ENCODE data around the gene HSPA4.
"Not testable (repeated sequence)": the region's sequence is repeated elsewhere in the genome, so short reads cannot be mapped to it uniquely, and the experiment has no call there.

The HSPA4 gene

DNA sequence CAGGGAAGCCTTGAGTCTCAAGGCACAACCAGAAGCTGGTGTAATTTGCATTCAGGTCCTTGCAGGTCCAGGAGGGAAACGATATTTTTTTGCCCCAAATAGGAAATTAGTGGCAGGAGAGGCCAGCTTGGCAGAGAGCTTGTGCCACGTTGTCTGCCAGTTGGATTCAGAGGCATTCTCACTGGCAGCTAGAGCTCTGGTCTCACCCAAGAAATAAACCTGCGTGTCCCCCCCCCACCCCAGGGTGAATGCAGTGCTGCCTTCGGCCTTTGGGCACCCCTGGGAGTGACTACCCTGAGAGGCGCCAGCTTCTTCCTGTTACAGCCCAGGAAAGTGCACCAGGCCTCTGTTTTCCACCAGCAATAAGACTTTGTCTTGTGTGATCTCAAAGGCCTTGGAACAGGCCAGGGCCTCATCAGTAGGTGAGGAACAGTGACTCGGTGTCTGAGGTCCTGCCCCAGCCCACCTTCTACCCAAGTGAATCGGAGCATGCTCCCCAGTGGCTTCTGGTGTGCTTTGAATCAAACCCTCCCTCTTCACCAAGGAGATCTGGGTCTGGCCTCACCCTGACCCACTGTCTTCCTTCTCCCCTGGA, 68.4 kb downstream of the HSPA4 start:
- FAIRE-seq (no peak), DNase-seq (ENCODE audit: insufficient read length, low spot score) (no peak)

DNA sequence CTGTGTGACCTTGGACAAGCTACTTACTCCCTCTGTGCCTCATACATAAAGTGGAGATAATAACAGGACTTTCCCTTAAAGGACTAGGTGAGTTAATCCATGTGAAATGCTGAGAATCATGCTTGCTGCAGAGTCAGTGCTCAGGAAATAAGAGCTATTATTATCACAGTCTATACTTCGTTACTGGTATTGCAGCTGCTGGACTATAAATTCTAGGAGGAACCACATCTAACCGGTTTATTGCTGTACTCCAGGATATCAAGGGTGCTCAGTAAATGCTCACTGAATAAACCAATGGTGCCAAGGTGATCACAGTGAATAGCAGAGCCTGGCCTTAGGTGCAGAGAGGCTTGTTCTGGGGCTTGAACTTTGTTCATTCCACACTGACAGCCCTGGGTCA, 69.3 kb downstream of the HSPA4 start:
- DNase-seq (ENCODE audit: insufficient read length, low spot score): no peak
- no peak for FAIRE-seq

DNA sequence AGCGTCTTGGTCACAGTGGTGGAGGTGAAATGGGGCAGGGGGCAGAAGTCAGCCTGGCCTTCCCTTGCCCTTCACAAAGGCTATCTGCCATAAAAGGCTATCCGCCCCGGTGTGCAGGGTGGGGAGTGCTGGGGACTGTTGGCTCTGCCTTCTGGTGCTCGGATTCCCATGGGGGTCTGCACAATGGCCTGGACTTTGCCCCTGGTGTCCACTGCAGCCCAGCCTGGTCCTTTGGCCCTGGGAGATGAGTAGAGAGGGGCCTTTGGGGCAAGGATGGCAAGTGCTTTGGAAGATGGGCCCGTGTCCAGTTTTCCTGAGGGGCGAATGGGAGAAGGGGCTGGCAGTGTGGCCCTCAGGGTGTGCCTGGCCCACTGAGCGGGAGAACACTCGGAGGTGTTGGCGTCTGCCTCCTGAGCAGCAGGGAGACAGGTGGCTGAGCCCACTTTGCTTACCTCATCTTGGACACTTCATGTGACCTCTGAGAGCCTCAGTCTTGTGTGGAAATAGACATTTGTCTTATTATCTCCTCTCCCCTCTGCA, 69.9 kb downstream of the HSPA4 start:
- FAIRE-seq (no peak), DNase-seq (ENCODE audit: insufficient read length, low spot score) (no peak)

DNA sequence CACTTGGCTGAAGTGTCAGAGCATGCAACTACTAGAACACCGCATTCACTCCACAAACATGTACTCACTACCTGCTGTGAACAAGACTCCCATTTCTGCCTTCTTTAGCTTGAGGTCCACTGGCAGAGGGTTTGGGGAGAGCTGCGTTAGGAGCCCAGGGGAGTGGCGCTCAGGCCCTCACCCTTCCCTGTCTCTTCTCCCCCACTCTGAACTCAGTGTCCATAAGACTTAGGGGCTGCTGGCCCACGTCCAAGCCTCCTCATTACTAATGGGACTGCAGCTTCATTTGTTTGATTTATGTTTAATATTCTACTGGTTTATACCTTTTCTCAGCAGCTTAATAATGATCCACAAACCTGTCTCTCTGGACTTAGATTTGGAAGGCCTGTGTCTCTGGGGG, 70.9 kb downstream of the HSPA4 start:
- DNase-seq (ENCODE audit: insufficient read length, low spot score) (no peak), FAIRE-seq (no peak)

DNA sequence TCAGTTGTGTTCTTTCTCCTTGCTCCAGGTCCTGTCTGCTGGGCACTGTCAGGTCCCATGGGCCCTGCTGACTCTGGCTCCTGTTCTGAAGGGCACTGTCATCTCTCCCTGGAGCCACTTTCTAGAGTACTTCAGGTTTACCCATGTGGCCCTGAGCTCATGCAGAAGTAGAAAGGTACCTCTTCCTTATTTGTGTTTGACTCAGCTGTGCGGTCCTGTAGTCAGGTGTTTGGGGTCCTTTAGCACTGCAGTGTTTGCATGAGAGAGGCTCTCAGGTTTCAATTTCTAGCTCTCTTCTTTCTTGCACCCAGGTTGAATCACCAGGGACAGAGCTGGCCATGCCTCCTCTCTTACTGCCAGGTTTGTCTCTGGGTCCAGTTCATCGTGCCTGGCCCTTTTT, 71.5 kb downstream of the HSPA4 start:
- no peak for FAIRE-seq
- no peak for DNase-seq (ENCODE audit: insufficient read length, low spot score)

DNA sequence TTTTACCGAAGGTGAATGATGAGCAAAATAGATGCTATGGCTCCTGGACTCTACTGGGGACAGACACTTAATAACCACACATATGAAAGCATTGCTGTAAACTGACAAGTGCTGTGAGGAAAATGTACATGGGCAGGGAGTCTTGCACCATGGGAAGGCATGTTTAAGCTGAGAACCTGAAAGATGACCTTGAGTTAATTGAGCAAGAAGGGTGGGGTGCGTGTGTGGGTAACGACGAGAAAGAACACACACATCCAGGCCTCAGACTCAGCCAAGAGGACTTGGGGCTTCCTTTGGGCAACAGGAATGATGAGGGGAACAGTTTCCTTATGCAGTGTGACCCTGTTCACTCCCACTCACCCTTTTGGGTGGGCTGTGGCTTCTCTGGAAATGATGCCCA, 73.1 kb downstream of the HSPA4 start:
- no peak for DNase-seq (ENCODE audit: insufficient read length, low spot score)
- FAIRE-seq: no peak

DNA sequence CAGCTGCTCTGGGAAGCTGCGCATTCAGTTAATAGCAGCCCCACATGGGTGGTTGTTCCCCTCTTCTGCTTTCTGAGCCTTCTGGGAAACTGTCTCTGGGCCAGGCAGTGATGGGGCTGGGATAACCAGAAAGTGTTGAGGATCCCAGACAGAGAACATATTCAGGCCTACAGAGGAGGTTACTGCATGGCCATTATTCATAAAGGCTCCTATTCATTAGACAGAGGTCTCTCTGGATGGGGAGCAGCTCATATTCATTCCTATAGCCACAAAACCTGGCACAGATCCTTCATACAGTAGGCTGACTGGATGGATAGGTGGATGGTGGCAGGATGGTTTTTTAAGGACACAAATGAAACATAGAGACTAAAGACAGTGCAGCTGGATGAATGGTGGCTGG, 76.3 kb downstream of the HSPA4 start:
- DNase-seq (ENCODE audit: insufficient read length, low spot score) (no peak), FAIRE-seq (no peak)

DNA sequence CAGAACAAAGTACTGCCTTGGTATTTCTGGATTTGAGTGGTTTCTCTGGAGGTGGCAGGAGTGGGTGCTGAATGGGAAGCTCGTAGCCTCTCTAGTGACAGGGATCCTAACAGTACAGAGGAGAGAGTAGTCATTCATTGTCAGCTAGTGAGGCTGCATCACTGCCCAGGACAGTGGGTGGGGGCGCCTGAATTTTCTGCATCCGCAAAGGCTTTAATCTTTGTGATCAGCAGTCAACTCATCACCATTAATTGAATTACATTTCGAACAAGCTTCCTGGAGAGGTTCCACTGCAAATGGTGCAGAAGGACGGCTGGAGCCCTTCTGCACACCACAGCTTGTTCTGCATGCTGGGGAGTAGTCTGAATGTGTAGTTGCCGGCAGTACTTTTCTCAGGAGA, 77.5 kb downstream of the HSPA4 start:
- DNase-seq (ENCODE audit: insufficient read length, low spot score): no peak
- no peak for FAIRE-seq

DNA sequence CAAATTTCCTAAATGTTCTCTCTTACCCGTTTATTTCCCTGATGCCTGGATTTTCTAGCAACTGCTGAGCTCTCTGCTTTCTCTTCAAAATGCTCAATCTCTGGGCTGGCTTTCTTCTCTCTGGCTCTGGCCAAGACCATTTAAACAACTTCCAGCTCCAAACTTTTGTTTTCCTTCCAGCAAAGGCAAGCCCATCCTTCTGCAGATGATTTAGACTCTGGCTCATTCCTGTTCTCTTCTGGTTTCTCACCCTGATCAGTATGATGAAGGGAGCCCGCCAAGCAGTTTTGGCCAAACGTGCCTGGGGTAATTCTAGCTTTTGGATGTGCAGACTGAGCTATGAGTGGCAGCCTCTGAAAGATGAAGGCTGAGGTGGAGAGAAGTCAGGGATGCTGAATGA, 78.1 kb downstream of the HSPA4 start:
- DNase-seq (ENCODE audit: insufficient read length, low spot score) (no peak), FAIRE-seq (no peak)

DNA sequence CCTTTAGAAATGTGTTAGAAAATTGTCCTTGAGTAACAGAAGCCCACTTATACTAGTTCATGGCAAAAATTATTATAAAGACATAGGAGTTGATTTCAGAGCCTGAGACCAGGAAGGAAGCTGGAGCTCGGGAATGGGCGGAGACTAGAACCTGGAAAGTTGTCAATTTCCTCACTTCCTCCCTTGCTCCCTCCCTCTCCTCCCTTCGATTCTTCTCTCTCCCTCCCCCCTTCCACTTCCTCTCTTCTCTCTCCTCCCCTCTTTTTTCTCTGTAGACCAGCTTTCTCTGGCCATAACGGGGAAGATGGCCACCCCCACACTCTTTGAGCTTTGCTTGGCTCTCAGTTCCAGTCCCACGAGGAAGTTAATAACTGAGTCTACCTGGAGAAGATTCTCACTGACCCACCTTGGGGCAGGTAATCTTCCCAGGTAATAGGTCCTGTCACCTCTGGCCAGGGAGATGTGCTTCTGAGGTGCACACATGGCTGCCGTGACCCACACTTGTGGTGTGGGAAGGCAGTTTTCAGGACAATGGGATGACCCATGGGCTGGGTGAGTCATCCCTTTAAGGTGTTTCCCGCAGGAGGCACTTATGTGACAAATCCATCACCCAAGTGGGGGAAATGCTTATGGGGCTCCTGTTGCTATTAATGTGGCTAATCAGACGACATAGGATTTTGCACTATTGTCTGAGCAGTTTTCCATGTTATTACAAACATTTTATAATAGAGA, 78.7 kb downstream of the HSPA4 start:
- FAIRE-seq (no peak), DNase-seq (ENCODE audit: insufficient read length, low spot score) (no peak)

DNA sequence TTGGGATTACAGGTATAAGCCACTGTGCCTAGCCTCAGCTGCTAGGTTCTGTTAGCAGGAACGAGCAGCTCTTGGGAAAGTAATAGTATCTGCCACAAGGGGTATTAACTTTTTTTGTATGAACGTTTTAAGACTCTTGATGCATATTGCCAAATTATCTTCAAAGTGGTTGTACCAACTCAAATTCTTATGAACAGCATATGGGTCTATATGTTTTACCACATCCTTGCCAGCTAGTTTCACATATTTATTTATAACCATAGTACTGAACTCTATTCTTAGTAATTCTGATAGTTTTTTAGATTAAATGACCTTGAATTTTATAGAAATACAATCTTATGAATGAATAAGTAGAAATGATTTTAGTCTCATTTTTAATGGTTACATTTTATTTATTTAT, 80.9 kb downstream of the HSPA4 start:
- DNase-seq (ENCODE audit: insufficient read length, low spot score) (no peak), FAIRE-seq (no peak)

DNA sequence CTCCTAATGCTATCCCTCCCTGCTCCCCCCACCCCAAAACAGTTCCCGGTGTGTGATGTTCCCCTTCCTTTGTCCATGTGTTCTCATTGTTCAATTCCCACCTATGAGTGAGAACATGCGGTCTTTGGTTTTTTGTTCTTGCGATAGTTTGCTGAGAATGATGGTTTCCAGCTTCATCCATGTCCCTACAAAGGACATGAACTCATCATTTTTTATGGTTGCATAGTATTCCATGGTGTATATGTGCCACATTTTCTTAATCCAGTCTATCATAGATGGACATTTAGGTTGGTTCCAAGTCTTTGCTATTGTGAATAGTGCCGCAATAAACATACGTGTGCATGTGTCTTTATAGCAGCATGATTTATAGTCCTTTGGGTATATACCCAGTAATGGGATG, 81.4 kb downstream of the HSPA4 start:
- not testable (repeated sequence) for FAIRE-seq; DNase-seq (ENCODE audit: insufficient read length, low spot score)

DNA sequence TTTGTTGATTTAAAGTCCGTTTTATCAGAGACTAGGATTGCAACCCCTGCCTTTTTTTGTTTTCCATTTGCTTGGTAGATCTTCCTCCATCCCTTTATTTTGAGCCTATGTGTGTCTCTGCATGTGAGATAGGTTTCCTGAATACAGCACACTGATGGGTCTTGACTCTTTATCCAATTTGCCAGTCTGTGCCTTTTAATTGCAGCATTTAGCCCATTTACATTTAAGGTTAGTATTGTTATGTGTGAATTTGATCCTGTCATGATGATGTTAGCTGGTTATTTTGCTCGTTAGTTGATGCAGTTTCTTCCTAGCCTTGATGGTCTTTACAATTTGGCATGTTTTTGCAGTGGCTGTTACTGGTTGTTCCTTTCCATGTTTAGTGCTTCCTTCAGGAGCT, 85.1 kb downstream of the HSPA4 start:
- DNase-seq (ENCODE audit: insufficient read length, low spot score); FAIRE-seq: not testable (repeated sequence)

DNA sequence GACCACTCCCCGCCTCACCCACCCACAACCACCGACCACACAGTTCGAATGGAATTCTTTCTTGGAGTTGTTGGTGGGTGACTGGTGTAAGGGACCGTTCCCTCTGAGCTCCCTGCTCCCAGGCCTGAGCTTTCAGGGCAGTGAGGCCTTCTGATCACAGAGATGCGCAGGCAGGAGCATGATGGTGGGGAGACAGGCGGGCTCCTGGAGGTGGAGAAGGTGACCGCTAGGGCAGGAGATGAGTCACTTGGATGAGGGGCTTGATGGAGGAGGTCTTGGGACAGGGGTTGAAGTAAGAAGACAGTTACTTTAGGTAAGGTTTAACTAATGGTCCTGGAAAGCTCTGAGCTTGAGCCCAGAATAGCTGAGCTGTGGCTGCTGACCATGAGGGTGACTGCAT, 88.5 kb downstream of the HSPA4 start:
- FAIRE-seq (no peak), DNase-seq (ENCODE audit: insufficient read length, low spot score) (no peak)

DNA sequence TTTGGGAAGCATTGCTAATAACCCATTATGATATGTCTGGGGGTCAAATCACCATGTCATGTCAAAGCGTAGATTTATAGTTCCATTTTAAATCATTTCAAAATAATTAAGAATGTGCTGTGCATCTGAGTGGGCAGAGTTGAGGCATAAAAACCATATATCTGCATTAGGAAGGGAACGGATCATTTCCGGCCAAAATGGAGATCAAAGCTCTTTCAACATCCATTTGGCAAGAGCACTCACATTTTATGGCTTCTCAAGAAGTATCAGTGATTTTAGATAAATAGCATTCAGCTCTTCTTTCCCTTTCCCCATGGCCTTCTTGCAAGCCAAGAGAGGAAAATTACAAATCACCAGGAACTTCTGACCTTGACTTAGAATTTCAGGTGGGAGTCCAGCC, 89.9 kb downstream of the HSPA4 start:
- DNase-seq (ENCODE audit: insufficient read length, low spot score) (no peak), FAIRE-seq (no peak)

DNA sequence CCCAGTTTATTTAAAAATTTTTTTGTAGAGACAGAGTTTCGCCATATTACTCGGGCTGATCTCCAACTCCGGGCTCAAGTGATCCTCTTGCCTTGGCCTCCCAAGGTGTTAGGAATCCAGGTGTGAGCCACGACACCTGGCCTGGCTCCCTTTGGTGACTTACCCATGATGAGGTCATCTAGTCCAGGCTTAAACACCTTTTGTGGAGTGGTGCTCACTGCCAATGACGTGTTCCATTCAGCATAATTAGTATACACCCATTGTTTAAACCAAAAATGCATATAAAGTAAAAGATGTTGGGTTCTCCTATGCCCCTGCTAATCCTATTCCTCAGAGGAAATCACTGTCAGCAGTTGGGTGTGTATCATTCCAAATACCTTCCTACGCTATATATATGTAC, 91.0 kb downstream of the HSPA4 start:
- FAIRE-seq: no peak

DNA sequence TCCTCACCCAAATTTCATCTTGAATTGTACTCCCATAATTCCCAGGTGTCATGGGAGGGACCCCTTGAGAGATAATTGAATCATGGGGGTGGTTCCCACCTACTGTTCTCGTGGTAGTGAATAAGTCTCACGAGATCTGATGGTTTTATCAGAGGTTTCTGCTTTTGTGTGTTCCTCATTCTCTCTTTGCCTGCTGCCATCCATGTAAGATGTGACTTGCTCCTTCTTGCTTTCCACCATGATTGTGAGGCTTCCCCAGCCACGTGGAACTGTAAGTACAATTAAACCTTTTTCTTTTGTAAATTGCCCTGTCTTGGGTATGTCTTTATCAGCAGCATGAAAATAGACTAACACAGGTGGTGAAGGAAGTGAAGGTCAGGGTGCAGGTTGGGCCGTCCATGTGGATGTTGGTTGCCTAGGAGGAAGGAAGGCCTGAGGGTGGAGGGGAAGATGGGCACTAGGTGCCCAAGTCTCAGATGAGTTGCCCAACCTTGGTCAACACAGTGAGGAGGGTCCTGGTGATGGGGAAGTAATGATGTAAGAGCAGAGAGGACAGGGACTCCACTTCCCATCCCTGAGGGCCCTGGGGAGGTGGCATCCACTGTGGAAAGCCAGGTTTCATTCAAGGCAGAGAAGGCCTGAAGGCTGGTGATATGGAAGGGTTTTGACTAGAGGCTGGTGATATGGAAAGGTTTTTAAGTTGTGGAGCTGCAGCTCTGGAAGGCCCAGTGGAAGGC, 92.6 kb downstream of the HSPA4 start:
- no peak for DNase-seq (ENCODE audit: insufficient read length, low spot score)
- FAIRE-seq: no peak

More for the DNA sequence above, 91.0 kb downstream of the HSPA4 start:
- DNase-seq (ENCODE audit: insufficient read length, low spot score): no peak

DNA sequence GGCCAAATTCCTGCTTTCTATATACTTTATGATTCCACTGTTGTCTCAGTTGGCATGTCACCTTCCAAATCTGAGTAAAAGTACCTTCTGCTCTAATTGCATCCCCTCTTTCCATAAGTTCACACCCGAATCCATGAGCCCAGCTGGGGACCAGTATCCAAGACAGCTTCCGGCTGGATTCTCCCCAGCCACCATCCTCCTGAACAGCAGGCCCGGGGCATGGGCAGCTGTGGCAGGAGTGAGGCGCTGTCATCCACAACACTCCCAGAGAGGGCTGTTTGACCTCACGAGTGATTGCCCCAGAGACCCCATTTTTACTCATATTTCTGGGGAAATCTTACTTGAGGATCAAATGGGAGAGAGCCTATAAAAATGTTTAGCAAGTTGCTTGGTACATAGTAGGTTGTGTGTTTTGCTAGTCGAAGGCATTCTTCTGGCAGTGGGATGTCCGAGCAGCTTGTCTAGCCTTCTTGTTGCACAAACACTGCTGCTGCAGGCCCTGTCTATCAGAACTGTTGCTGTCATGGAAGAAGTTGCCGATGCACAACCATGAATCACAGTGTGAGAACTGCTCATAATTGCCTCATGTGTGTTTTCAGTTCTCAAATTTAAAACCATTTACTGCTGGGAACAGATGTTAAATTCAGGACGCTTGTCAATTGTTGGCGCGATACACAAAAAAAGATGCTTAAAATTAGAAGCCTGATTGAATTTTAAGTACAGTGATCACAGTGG, 93.8 kb downstream of the HSPA4 start:
- DNase-seq (ENCODE audit: insufficient read length, low spot score) (no peak), FAIRE-seq (no peak)

DNA sequence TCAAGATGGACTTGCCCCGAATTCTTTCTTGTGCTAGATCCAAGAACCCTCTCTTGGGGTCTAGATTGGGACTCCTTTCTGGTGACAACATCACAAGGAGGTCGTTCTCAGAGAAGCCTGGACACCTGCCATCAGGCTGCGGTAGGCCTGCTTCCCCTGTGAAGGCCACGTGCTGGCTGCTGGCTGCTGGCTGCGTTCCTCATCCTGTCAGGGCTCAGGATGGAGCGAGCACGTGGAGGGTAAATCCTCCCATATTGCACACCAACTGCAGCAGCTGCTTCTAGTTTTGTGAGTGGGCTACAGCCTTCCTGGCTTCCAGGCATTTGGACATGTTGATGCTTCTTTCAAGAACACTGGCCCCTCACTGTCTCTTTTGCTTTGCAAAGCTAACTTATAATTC, 95.6 kb downstream of the HSPA4 start:
- FAIRE-seq (no peak), DNase-seq (ENCODE audit: insufficient read length, low spot score) (no peak)

DNA sequence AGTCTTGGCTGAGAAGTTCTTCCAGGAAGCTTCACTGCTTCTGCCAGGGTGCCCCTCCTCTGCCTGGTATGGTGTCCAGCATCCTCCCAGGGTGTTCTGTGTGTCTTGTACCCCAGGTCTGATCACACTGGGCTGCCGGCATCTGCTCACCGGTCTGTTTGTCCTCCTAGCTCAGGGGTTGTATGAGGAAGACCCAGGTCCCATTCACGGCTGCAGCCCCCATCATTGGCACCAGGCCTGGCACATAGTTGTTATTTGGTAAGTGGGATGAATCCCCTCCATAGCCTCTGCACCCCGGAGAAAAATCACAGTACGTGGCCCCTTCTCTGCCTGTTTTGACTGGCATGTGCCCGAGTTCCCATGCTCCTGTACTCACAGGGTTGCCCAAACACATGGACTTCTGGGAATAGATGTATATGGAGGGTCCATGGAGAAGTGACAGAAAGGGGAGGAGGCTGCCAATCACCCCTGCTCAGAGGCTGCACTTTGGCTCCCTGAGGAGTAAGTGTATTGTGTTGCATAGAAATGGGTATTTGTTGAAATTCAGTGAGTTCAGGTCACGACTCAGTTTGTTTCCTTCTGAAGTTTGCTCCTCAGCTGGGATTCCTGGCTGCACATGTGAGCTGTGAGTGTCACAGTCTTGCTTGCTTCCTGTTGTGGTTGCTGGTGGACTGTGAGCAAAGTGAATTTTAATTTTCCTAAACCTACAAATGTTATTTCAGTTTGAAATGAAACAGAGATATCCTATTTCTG, 96.2 kb downstream of the HSPA4 start:
- DNase-seq (ENCODE audit: insufficient read length, low spot score) (no peak), FAIRE-seq (no peak)
